ENCODE measurements around the gene NNMT.

- TF ChIP-seq CTCF (conservative IDR thresholded peaks at IDR 0.05 in 1 of 2, IDR thresholded peaks at IDR 0.05 in 1 of 2; ENCODE audit: low read depth in 1 of 2, low read length in 2 of 2) (no peak), EZH2 (IDR thresholded peaks at IDR 0.05; ENCODE audit: low read length, missing control alignments) (no peak)
Measured at GRCh38 chr11:114272311-114272710, 23.9 kb upstream of the NNMT start.
